Activated T-helper 1 cell treated with anti-CD3 and anti-CD28 coated beads, Interleukin-12 subunit alpha, Interleukin-12 subunit beta, Interleukin-2, Interleukin-4 antibody, amounts not matched to agents 30 ng/mL and 10 ng/mL and 1 ng/mL, durations not matched to agents 14 hours and 24 hours and 36 hours (primary cell): ENCODE measurements around the gene SLC38A6. TPM values are rescaled to one million over a fixed set of nuclear protein-coding genes. Genes with fewer than 3 reads are reported as not detected.

ENCODE experiments used
- DNase-seq: peaks from one replicate; pipeline ENCODE4 v3.0.0; 2021; ENCODE audit warnings: low spot score
- H3K27ac Mint-ChIP-seq: one replicate; pipeline ENCODE4 v1.8.0; 2021; ENCODE audit warnings: mild to moderate bottlenecking, mixed read lengths
- H3K27me3 Mint-ChIP-seq: one replicate; pipeline ENCODE4 v1.8.0; 2022; ENCODE audit warnings: mild to moderate bottlenecking, moderate library complexity, mixed read lengths; ENCODE audit not compliant: insufficient read depth
- H3K36me3 Mint-ChIP-seq: one replicate; pipeline ENCODE4 v1.8.0; 2021; ENCODE audit warnings: low read depth, mixed read lengths
- H3K4me1 Mint-ChIP-seq: one replicate; pipeline ENCODE4 v1.8.0; 2021; ENCODE audit warnings: low read depth, mixed read lengths
- H3K4me3 Mint-ChIP-seq: one replicate; pipeline ENCODE4 v1.8.0; 2021; ENCODE audit warnings: mild to moderate bottlenecking, moderate library complexity, mixed read lengths
- H3K9me3 Mint-ChIP-seq: one replicate; pipeline ENCODE4 v1.8.0; 2021; ENCODE audit warnings: mixed read lengths
- intact Hi-C: fragments of 100-400 bp; cut with micrococcal nuclease; formaldehyde crosslinking; loops from one replicate; pipeline ENCODE4 v1.15.1; 2024
- total RNA-seq: library from RNA; stranded (reverse); gene quantifications from 2 replicates; pipeline ENCODE4 v1.2.3, GENCODE V29; 2022

Gene SLC38A6
- total RNA-seq, 1 donor from 2014 or later: 4.5 TPM

- peaks cover 9% of the 10 kb centered on the region for H3K36me3 Mint-ChIP-seq
- H3K27ac Mint-ChIP-seq: no peak overlapping the region
- no peak overlapping the region for H3K4me3 Mint-ChIP-seq
- no peaks in the 10 kb centered on the region for H3K4me1 Mint-ChIP-seq
- intact Hi-C loops: loop anchor here (10.0 kb wide), 1 partner anchor 468 kb away; no protein-coding TSS in a partner anchor
- DNase-seq: no peak
- no peaks in the 10 kb centered on the region for H3K9me3 Mint-ChIP-seq
- H3K27me3 Mint-ChIP-seq: no peaks in the 10 kb centered on the region
Observed at GRCh38 chr14:60986500-60986899, 5.5 kb downstream of the SLC38A6 start.

DNA sequence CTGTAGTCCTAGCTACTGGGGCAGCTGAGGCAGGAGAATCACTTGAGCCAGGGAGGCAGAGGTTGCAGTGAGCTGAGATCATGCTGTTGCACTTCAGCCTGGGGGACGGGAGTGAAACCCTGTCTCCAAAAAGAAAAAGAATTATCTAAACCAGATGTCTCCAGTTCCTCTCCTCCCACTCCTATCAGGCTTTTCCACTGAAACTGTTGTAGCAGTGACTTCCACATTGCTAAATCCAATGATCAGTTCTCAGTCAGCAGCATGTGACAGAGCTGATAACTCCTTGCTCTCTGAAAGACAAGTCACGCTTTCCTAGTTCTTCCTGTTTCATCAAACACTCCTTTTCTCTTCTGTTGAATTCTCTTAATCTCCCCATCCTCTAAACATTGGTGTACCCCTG, 8.6 kb downstream of the SLC38A6 start:
- DNase-seq: no peak
- intact Hi-C loops: loop anchor here (10.0 kb wide), 1 partner anchor 465 kb away; no protein-coding TSS in a partner anchor
- peaks cover 5% of the 10 kb centered on the region for H3K36me3 Mint-ChIP-seq
- no peaks in the 10 kb centered on the region for H3K27me3 Mint-ChIP-seq
- no peak overlapping the region for H3K27ac Mint-ChIP-seq
- H3K9me3 Mint-ChIP-seq: no peaks in the 10 kb centered on the region
- H3K4me3 Mint-ChIP-seq: no peak overlapping the region
- no peaks in the 10 kb centered on the region for H3K4me1 Mint-ChIP-seq

DNA sequence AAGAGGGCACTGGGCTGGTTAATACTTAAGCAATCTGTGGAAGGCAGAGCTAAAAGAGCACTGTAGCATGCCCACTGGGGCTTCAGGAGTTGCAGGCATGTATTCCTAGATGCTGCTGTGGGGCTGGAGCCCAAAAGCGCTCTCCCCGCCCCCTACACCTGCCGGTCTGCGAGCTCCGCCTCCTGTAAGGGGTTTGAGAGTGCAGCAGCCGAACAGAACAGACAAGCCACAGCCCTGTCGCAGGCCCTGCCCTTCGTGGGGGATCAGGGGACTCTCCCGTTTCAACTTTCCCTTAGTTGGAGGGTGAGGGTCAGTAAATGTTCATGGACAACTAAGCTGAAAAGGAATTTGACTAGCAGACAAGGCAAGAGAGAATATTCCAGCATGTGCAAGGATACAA, 17.6 kb downstream of the SLC38A6 start:
- Mint-ChIP-seq H3K36me3 (no peaks in the 10 kb centered on the region), H3K4me1 (no peaks in the 10 kb centered on the region), H3K27me3 (no peaks in the 10 kb centered on the region), H3K4me3 (no peak overlapping the region), H3K27ac (no peak overlapping the region), H3K9me3 (no peaks in the 10 kb centered on the region)
- DNase-seq: no peak
- intact Hi-C loops: no loop called here

- Mint-ChIP-seq H3K9me3 (no peaks in the 10 kb centered on the region), H3K4me3 (no peak overlapping the region), H3K27me3 (no peaks in the 10 kb centered on the region), H3K4me1 (no peaks in the 10 kb centered on the region), H3K36me3 (no peaks in the 10 kb centered on the region), H3K27ac (no peak overlapping the region)
- DNase-seq: no peak
- intact Hi-C loops: no loop called here
Observed at GRCh38 chr14:60999536-60999935, 18.5 kb downstream of the SLC38A6 start.

- intact Hi-C loops: no loop called here
- no peaks in the 10 kb centered on the region for H3K9me3 Mint-ChIP-seq
- no peaks in the 10 kb centered on the region for H3K27me3 Mint-ChIP-seq
- no peak overlapping the region for H3K27ac Mint-ChIP-seq
- H3K4me3 Mint-ChIP-seq: no peak overlapping the region
- no peaks in the 10 kb centered on the region for H3K36me3 Mint-ChIP-seq
- no peaks in the 10 kb centered on the region for H3K4me1 Mint-ChIP-seq
- DNase-seq: no peak
Observed at GRCh38 chr14:61003571-61003970, 22.5 kb downstream of the SLC38A6 start.

DNA sequence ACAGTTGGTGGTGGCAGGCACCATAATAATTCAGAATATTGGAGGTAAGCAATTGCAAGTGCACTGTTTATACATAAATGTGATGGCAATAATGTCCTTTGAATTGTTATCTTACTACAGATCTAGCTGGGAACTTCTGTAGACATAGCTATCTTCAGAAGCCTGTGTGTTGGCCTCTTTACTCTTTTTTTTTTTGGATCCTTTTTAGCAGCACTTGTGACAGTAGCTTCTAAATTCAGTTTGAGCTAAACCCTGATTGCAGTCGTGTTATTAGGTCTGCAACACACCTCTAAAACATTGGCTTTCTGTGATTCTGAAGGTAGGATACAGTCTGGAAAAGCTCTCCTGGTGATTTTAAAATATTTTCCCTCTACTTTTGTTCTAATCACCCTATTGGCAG, 38.5 kb downstream of the SLC38A6 start:
- no peak for DNase-seq
- H3K4me3 Mint-ChIP-seq: no peak overlapping the region
- H3K4me1 Mint-ChIP-seq: no peaks in the 10 kb centered on the region
- H3K36me3 Mint-ChIP-seq: no peaks in the 10 kb centered on the region
- H3K9me3 Mint-ChIP-seq: no peaks in the 10 kb centered on the region
- intact Hi-C loops: no loop called here
- H3K27ac Mint-ChIP-seq: no peak overlapping the region
- peaks cover 3% of the 10 kb centered on the region for H3K27me3 Mint-ChIP-seq

GRCh38 chr14:61025251-61026223, 44.5 kb downstream of the SLC38A6 start:
- H3K4me1 Mint-ChIP-seq: no peaks in the 10 kb centered on the region

DNA sequence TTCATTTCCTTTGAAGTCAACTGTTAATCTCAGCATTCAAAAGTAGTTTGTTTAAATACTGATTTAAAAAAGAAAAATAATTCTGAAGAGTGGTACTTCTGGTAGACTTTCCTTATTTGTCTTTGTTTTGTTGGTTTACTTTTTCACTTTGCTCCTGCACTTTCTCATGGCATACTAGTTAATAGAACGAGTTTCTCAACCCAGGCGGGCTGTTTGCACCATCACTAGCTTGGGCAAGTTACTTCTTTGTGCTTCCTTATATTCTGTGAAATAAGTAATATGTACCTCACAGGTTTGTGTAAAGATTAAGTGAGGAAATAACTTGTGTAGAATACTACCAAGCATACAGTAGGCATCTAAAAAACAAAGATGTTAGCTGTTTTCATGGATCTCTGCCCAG, 45.5 kb downstream of the SLC38A6 start:
- no peaks in the 10 kb centered on the region for H3K36me3 Mint-ChIP-seq
- H3K9me3 Mint-ChIP-seq: no peaks in the 10 kb centered on the region
- no peak overlapping the region for H3K27ac Mint-ChIP-seq
- DNase-seq: no peak
- H3K4me1 Mint-ChIP-seq: no peaks in the 10 kb centered on the region
- H3K4me3 Mint-ChIP-seq: no peak overlapping the region
- H3K27me3 Mint-ChIP-seq: no peaks in the 10 kb centered on the region
- intact Hi-C loops: loop anchor here (5.0 to 10.0 kb wide), 3 partner anchors 161 to 672 kb away; no protein-coding TSS in a partner anchor

More at GRCh38 chr14:61025251-61026223, 44.5 kb downstream of the SLC38A6 start:
- Mint-ChIP-seq H3K27ac (no peak overlapping the region), H3K36me3 (no peaks in the 10 kb centered on the region), H3K4me3 (no peak overlapping the region), H3K27me3 (no peaks in the 10 kb centered on the region), H3K9me3 (no peaks in the 10 kb centered on the region)
- peak; percentile 45 for DNase-seq
- intact Hi-C loops: loop anchor here (1.0 to 10.0 kb wide), 8 partner anchors 44 to 671 kb away; partner anchors contain the start of genes SLC38A6 and TRMT5

DNA sequence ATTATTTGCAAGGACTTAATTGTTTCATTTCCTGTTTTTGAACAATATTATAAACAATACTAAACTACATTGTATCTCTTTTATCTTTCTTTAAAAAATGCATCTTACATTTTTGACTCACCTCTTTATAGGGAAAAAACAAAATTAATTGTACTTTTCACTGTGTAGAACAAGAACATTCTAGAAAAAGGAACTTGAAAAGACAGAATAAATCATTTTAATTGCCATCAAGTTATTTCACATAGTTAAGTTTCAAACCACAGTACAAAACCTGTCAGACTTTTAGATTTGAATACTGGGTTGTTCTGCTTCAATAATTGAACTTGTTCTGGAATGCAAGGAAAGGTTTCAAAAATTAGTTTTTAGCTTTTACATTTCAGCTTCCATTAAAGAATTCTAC, 50.0 kb downstream of the SLC38A6 start:
- intact Hi-C loops: no loop called here
- Mint-ChIP-seq H3K4me1 (peaks cover 10% of the 10 kb centered on the region), H3K4me3 (no peak overlapping the region), H3K9me3 (no peaks in the 10 kb centered on the region), H3K27ac (no peak overlapping the region), H3K36me3 (no peaks in the 10 kb centered on the region), H3K27me3 (no peaks in the 10 kb centered on the region)
- DNase-seq: no peak

DNA sequence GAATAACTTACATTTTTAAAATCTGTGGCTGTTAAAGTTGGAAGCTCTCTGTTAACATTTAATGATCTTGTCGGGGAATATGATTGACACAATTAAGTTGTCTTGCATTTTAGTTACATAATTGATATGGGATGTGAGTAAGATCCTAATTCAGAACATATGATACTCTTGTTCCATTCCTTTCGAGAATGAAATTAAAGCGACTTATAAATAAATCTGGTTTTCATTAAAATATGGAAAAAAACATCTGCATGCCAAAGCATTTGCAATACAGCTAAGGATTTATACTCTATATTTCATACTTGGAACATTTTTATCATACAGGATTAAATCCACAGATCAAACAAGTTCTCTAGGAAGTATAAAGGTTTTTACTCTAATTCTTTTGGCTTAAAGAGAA, 52.0 kb downstream of the SLC38A6 start:
- no peak overlapping the region for H3K4me3 Mint-ChIP-seq
- no peaks in the 10 kb centered on the region for H3K27me3 Mint-ChIP-seq
- no peak overlapping the region for H3K27ac Mint-ChIP-seq
- intact Hi-C loops: no loop called here
- peaks cover 10% of the 10 kb centered on the region for H3K4me1 Mint-ChIP-seq
- DNase-seq: no peak
- no peaks in the 10 kb centered on the region for H3K9me3 Mint-ChIP-seq
- no peaks in the 10 kb centered on the region for H3K36me3 Mint-ChIP-seq

DNA sequence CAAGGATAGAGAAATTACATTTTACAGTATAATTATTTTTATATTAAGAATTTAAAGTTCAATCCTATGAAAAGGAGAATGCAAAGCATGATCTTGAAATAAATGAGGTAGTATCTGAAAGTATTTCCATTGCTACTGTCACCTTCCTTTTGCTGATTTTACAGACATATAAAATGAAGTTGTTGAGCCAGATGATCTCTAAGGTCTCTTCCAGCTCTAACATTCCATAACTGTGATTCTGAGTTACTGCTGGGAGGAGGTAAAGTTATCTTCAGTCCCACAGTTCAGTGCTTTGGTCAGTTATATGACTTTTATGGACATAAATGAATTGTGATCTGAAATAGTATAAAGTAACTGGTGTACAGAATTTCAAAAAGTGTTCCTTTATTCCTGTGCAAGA, 52.8 kb downstream of the SLC38A6 start:
- H3K36me3 Mint-ChIP-seq: no peaks in the 10 kb centered on the region
- peaks cover 10% of the 10 kb centered on the region for H3K4me1 Mint-ChIP-seq
- intact Hi-C loops: no loop called here
- H3K27me3 Mint-ChIP-seq: no peaks in the 10 kb centered on the region
- no peak for DNase-seq
- no peak overlapping the region for H3K4me3 Mint-ChIP-seq
- H3K27ac Mint-ChIP-seq: no peak overlapping the region
- no peaks in the 10 kb centered on the region for H3K9me3 Mint-ChIP-seq

- Mint-ChIP-seq H3K4me1 (peaks cover 10% of the 10 kb centered on the region), H3K27ac (peak overlapping the region; percentile 61), H3K27me3 (no peaks in the 10 kb centered on the region), H3K9me3 (no peaks in the 10 kb centered on the region), H3K4me3 (peak overlapping the region; percentile 4), H3K36me3 (no peaks in the 10 kb centered on the region)
- no peak for DNase-seq
- intact Hi-C loops: no loop called here
Observed at GRCh38 chr14:61034416-61035120, 53.5 kb downstream of the SLC38A6 start.

GRCh38 chr14:61037215-61037614, 56.2 kb downstream of the SLC38A6 start:
- Mint-ChIP-seq H3K27me3 (no peaks in the 10 kb centered on the region), H3K4me3 (no peak overlapping the region), H3K4me1 (peaks cover 19% of the 10 kb centered on the region), H3K27ac (no peak overlapping the region), H3K9me3 (no peaks in the 10 kb centered on the region), H3K36me3 (no peaks in the 10 kb centered on the region)
- intact Hi-C loops: no loop called here
- DNase-seq: no peak
